ENCODE data around the gene PGC.
A peak's percentile ranks its signal among the peaks of the same experiment; 100 is the strongest.

The PGC gene

DNA sequence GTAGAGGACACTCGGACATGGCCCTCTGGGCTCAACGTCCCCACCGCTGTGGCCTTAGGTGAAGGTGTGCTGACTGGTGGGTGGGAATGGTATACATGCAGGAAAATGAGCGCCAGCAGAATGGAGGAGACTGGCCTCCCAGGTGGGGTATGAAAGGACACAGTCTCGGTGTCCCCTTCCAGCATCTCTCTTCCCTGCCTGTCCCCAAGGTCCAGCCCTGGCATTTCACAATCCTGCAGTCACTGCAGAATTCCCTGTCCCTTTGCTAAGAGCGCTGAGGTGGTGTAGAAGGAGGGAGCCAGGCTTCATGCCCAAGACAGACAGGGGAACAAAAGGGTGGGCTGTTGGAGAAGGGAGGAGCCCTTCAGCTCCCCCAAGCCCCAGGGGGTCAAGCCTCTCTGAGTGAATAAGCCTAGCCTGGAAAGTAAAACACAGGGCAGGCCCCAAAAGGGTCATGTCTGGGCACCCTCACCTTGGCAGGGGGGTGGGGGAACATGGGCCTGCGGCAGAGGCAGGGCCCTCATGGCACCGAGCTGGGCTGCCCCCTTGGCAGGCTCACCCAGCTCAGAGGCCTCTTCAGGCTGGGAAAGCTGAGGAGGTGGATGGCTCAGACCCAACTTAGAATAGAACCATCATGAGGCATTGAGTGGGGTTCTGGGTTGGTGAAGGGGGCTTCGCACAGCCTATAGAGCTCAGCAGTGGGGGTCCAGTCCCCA lies 35.7 kb downstream of the PGC start:
- no peak for DNase-seq

DNA sequence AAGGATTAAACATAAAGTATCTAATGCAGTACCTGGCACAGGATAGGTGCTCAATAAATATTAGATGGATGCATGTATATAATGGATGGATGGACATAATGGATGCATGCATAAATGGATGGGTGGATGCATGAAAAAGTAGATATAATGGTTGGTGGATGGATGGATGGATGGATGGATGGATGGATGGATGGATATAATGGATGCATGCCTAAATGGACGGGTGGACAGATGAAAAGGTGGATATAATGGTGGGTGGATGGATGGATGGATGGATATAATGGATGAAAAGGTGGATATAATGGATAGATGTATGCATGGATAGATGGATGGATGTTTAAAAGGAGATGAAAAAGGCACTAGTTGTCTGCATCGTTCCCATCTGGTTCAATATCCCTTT lies 37.8 kb downstream of the PGC start:
- DNase-seq: no peak

DNA sequence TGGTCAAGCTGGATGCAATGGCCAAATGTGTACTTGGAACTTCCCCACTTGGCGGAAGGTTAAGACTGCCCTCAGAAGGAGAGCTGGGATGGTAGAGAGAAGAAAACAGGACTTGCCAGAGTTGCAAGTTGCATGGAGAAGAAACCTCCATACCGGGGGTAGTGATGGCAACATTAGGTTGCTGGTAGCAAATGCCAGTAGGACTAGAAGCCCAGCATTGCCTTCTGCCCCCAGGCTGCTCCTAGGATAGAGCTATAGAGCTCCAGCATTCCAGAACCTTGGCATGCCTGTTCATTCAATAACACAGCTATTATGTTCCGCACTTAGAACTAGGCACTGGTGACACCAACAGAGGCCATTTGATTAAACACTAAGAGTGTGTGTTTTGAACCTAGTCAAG lies 38.3 kb downstream of the PGC start:
- DNase-seq: no peak

DNA sequence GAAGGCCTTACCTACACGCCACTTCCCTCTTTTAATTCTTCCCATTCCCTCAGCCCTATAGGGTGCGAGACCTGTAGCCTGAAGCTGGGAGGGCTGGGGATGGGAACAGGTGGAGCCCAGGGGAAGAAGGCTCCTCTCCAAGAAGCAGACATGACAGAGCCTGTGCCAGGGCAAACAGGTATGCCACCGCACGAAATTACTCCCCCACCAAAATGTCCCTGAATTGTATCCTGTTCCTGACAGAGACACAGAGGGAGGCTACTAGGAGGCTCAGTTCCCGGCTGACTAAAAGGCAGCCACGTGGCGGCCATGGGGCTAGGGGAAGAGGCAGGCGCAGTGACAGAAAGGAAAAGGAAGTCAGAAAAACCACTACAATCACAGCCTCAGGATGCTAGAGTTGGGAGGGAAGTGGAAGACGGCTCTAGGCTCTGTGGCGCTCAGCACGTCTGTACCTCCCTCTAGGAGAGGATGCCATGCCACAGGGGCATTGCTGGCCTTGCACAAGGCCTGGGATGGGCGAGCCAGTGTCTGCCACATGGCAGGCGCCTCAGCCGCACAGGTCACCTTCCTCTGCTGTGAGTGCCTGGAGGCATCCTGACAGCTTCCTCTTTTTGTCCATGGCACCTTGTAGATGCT lies 39.5 kb downstream of the PGC start:
- peak; percentile 32 for DNase-seq

DNA sequence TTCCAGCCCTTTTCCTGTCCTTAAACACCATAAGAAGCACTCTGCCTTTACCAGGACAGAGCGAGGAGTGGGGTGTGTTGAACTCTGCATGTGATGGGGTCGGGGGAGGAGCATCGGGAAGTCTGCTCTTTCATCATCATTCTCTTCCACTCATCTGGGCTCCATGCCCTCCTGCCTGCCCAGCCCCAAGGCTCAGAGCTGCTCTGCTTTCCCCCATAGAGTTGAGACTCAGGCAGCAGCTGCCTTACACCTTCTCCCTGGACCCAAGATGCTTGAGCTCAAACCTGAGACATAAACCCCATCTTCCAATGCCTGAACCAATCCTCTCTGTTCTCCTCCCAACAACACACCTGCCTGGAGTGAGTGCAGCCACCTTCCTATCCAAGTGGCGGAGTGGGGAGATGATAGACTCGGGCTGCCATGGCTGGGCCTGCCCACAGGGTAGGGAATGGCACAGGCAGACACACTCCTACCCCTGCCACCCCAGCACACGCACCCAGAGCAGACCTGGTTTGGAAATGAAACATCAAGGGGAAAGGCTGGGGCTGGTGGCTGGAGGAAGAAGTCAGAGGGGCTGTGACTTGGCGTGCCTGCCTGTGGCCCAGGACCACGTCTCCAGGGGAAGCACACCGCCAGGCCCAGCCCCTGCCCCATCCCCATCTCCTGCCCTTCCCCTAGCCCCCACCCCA lies 40.2 kb downstream of the PGC start:
- no peak for DNase-seq

DNA sequence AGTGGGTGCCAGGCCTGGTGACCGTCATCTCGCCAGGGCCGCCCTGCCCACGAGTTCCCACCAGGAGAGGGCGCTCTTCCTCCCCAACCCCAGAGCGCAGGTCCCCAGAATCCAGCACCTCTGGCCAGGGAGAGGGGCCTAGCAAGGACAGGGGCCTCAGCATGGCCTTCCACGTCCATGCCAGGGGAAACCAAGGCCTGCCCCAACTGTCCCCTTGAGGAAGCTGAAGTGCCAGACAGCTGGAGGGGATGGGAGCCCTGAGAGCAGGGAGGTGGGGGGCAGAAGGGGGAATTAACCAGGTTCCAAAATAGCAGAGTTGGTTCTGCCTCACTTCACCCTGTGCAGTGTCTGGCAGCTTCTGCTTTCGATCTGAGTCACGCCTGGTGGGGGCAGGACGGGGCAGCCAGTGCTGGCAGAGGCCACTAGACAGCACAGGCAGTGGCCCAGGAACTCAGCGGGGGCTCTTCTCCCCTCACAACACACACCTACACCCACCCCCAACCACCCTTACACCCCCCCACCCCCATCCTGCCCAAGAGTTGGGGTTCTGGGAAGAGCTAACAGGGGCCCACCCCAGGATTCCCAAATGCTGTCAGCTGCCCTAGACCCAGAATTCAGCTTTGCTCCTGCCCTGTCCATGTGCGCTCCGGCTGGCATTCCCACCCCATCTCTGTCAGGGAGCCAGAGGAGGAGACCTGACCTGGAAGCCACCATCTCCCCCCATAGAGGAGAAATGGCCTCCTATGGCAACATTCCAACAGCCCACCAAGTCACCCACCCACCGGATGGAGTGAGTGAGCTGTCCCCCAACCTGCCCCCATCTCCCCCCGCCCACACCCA lies 41.0 kb downstream of the PGC start:
- DNase-seq: peak; percentile 45

DNA sequence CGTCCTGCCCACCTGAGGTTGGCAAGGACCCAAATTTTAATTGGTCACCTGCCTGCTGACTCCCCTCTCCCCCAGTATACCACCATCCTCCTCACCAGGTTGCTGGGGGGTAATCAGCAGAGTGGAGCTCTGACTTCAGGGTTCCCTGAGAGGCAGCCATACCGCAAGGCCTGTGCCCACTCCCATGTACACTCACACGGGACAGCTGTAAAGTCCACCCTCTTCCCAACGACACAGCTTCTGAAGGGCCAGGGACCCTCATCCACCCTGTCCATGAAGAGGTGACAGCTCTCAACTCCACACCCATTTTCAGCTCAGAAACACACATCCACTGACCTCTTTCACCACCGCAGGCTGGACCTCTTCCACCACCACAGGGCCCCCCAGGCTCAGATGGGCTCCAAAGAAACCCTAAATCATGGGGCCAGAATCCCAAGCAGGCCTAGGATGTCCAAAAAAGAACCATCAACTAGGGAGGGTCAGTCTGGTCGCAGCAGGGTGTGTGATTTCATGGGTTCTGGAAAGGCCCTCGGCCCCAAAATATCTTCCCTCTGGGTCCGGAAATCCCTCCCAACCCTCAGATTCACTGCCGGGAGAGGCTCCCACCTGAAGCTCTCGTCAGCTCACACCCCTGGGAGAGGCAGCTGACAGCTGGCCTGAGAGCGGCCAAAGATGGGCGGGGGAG lies 41.7 kb downstream of the PGC start:
- no peak for DNase-seq

DNA sequence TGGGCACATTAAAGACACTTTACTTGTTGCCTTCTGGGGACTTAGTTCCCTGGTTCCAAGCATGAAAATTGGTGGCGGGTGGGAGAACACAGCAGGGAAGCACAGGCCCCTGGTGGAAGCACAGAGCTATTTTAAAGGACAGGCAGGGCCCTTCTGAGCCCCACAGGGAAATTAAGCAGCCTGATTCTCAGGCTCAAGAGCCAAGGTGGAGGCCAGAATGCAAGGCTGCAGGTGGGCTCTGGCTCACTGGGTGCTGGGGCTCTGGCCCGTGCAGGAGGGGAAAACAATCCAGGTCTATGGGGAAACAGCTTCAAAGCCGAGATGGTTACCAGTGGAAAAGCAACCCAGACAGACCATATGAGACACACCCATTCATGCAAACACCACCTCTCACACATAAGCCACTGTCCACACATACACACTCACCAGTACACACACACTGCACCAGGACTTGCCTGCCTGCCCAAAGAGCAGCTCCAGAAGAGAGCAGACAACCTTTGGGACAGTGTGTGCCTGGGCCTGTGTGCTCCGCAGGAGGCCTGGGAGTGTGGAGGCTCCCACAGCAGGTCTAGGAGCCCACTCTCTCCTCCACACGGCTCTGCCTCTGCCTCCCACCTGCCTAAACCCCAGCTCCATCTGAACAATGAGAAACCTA lies 42.4 kb downstream of the PGC start:
- no peak for DNase-seq

DNA sequence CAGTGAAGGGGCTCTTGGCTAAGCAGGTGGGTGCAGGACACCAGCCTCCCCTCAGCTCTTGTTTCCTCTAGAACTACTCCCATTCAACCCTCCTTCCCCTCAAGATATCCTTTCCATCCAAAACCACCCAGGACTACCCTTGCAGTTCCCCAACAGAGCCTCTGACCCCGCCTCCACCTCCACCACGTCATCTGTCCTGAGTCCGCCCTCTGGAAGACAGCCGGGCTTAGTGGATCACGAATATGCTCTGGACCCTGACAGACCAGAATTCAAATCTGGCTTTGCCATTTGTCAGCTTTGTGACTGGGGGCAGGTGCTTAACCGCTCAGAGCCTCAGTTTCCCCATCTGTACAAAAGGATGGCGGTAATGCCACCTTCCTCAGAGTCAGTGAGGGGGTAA lies 43.2 kb downstream of the PGC start:
- no peak for DNase-seq

DNA sequence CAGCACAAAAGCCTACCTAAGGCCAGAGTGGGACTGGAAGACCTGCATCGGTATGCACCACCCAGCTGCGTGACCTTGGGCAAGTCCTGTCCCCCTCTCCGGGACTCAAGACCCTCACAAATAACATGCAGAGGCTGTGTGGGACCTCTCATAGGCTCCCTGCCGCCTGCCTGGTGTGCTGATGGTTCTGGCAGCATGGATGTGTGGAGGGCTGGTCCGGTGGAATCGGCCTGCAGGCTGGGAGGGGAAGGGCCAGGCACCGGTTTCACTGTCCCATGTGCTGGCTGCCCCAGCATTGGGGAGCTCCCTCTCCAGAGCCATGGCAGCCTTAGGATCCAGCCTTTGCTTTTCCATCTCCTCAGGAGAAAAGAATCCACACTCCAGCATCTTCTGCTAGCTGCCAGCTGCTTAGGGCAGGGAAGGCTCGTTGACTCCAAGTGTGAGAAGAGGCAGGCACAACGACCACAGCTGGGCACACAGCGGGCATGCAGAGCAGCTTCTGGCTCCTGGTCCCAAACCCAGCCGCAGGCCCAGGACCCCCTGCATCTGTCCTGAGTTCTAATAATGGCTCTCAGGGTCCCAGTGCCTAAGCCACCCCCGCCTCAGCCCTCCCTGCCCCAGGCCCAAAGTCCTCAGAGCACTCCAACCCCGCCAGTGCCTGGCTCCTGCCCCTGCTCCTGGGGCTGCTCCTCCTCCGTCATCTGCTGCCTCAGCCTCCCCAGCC lies 44.3 kb downstream of the PGC start:
- DNase-seq: no peak

DNA sequence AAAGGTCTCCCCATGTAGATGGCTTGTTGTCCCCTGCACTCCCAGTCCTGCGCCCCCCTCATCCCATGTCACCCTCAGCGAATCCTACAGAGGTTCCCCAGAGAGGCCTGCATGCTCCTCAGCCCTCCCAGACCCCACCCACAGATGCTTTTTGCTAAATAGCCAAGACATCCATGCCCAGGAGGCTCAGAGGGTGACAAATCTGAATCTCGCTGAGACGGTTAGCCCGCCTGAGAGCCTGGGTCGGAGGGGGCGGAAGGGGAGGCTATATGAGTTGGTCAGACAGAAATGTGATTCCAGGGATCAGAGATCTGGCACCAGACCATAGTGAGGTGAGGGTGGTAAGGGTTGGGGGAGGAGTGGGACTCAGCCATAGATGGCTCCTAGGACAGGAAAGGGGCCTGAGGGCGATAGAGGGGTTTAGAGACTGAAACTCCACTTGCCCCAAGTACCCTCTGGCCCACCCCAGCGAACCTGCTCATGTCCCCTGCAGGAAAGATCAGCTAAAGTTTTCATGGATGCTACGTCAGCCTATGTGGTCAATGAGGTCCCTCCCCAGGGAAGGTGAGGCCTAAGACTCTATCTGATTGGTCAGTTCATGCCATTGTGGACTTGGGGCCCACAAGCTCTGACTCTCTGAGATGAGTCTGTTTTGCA lies 45.0 kb downstream of the PGC start:
- DNase-seq: no peak

DNA sequence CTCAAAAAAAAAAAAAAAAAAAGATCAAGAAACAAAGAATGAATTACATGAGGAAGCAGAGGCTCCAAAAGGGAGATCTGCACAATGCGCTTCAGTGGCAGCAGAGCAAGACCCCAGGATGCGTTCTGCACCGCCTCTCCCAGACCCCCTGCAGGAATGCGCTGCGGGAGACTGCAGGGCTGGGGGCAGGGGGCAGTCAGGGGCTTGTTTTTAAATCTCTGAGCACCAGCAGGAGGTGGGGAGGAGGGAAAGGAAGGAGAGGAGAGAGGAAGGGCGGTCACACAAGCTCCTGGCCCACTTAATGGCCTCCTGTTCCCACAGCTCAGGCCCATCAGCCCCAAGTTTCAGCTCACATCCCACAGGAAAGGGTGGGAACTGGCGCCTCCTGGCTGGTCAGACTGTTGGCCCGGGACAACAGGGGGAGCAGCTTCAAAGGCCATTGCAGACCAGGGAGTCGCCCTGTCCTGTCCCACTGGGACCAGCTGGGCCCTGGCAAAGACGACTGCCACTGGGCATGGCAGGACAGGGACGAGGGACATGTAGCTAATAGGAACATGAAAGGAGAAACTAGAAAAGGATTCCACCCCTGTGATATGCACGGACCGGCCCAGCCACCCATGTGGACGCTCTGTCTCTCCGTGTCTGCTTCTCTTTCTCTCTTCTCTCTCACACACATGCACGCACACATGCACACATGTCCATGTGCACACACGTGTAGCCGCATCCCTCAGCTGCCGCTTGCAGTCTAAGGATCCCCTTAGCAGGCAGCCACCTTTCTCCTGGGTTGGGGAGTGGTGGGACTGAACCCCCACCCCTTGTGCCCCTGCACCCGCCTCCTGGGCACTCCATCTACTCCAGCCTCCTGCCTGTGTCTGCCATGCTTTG lies 46.5 kb downstream of the PGC start:
- DNase-seq: no peak

DNA sequence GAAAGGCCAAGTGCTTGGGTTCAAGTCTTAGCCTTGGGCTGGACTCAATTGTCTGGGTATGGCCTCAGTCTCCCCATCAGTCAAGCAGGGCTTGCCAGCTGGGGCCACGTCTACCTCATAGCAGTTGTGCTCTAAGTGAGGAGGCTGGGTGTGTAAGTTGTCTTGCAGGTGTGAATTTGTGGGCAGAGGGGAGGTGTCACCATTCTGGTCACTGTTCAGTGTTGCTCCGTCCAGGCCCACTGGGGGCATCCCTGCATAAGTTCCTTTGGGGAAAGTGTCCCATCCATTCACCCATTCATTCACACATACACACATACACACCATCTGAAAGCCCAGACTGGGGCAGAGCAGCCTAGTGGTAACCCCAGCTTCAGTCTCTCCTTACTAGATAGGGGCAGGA lies 48.1 kb downstream of the PGC start:
- no peak for DNase-seq

DNA sequence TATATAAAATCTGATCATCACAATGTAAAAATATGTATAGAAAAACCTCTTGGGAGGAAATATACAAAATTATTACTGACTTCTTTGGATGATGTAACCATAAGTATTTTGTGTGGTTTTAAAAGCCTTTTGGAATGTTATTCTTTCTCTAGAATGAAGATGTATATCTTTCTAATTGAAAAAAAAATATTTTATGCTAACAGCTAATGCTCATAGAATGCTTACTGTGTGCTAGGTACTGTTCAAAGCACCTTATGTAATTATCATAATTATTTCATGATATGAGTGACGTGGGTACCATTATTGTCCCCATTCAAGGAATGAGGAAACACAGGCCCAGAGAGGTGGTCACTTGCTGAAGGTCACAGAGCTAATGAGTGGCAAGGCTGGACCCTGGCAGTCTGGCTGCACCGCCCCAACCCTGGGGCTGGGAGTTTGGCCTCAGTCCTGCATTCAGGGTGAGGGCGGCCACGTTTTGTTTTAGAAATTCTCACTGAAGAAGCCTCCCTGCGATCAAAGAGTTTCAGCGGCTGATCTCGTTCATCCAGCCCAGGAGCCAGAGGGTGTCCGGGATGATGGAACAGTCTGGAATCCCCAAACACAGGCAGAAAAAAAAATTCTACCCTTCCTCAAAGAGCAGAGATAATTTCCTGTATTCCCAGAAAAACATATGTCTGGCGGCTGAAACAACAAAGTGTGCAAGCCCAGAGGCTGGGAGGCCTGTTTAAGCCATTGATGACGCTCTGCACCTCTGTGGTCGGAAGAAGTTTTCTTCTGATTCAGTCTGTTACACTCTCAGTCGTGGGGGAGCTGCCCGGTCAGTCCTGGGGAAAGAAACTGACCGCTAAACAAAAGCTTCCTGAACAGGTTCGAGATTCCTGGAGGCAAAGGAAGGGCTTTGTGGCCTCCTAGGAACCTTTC lies 49.1 kb downstream of the PGC start:
- no peak for DNase-seq

DNA sequence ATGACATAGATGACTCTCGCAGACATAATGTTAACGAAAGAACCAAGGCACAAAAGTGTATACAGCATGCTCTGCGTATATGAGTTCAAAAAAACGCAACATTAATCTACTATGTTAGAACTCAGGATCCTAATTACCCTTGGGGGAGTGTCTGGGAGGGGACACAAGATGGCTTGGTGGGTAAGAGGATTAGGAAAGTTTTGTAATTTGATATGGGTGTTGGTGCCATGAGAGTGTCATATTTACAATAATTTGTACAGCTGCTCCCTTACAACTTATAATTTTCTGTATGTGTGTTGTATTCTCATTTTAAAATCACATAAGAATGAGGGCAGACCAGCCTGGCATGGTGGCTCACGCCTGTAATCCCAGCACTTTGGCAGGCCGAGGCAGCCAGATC lies 50.4 kb downstream of the PGC start:
- no peak for DNase-seq

DNA sequence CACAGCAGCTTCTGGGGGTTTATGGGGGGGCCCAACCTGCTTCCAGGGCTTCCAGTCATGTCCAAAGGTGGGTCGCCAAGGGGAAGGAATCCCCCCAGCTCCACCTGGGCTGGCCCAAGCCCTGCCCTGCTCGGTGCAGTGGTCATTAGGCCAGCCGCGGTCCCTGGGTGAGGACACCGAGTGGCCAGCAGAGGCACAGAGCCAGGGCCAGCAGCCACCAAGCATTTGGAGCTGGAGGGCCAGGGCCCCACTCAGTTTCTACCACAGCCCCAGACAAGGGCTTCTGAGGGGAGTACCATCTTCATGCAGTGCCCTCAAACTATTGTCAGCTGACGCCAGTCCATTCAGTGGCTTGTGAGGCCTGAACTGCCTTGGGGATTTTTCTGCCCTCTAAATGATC lies 51.4 kb downstream of the PGC start:
- no peak for DNase-seq

DNA sequence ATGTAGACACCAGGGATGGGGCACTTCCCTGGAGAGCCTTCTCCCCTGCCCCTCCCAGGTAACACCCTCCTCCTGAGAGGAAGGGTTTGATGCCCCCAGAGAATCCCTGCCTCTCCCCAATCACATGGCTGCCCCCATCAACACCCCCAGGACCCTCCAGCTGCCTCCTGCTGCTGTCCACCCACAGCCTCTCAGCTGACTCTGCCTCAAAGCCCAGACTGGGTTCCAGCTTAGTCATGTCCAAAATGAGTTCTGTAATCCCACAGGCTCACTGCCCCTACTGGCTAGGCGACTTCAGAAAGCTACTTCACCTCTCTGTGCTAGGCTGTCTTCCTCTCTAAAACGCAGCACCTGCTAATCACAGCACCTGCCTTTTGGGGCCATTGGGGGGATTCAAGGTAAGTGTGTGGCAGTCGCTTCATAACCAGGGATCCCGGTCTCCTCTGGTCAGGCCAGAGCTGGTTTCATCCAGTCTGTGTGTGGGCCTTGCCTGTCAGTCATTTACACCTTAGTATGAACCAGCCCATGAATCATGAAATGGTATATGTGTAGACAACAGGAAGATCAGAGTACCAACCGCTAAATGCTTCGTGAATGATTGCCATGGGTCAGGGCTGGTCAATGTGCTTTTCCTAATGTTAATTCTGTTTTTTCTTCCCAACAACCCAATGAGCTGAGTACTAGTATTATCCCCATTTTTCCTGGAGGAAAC lies 52.2 kb downstream of the PGC start:
- no peak for DNase-seq

Data from activated T-cell treated with anti-CD3 and anti-CD28 coated beads, Interleukin-2, amount 50 U/mL, for 1 hour (primary cell).